ENCODE data around the gene KSR1. TPM values are rescaled to one million over a fixed set of nuclear protein-coding genes. Genes with fewer than 3 reads are reported as not detected.

KSR1 gene
- total RNA-seq, 1 donor: 15.5 TPM

GRCh38 chr17:27566671-27567562, 110.7 kb downstream of the KSR1 start:
- no peak for TF ChIP-seq CTCF (IDR thresholded peaks at IDR 0.05; ENCODE audit: insufficient read depth, low read depth, low read length)
- H3K4me3 ChIP-seq (ENCODE audit: low read depth, low read length): no peak overlapping the region
- DNase-seq (ENCODE audit: low read depth): no peak

- no peak for TF ChIP-seq CTCF (IDR thresholded peaks at IDR 0.05; ENCODE audit: insufficient read depth, low read depth, low read length)
- no peak for DNase-seq (ENCODE audit: low read depth)
- no peak overlapping the region for H3K4me3 ChIP-seq (ENCODE audit: low read depth, low read length)
These were observed 111.3 kb downstream of the KSR1 start for GRCh38 chr17:27567563-27567859.

GRCh38 chr17:27568216-27568615, 112.0 kb downstream of the KSR1 start:
- DNase-seq (ENCODE audit: low read depth): no peak
- no peak for TF ChIP-seq CTCF (IDR thresholded peaks at IDR 0.05; ENCODE audit: insufficient read depth, low read depth, low read length)
- no peak overlapping the region for H3K4me3 ChIP-seq (ENCODE audit: low read depth, low read length)

- H3K4me3 ChIP-seq (ENCODE audit: low read depth, low read length): no peak overlapping the region
- no peak for DNase-seq (ENCODE audit: low read depth)
- no peak for TF ChIP-seq CTCF (IDR thresholded peaks at IDR 0.05; ENCODE audit: insufficient read depth, low read depth, low read length)
These were observed 112.6 kb downstream of the KSR1 start for GRCh38 chr17:27568811-27569210.

GRCh38 chr17:27569257-27569722, 113.0 kb downstream of the KSR1 start:
- peak; percentile 74 for DNase-seq (ENCODE audit: low read depth)
- TF ChIP-seq CTCF (IDR thresholded peaks at IDR 0.05; ENCODE audit: insufficient read depth, low read depth, low read length): peak; percentile 74
- H3K4me3 ChIP-seq (ENCODE audit: low read depth, low read length): no peak overlapping the region

- peak; percentile 92 for DNase-seq (ENCODE audit: low read depth)
- no peak for TF ChIP-seq CTCF (IDR thresholded peaks at IDR 0.05; ENCODE audit: insufficient read depth, low read depth, low read length)
- H3K4me3 ChIP-seq (ENCODE audit: low read depth, low read length): no peak overlapping the region
These were observed 113.8 kb downstream of the KSR1 start for GRCh38 chr17:27569884-27570577.

Data from fibroblast of villous mesenchyme (primary cell).